LoVo (cell line): ENCODE results near the gene DCST1.

Experiments
- DNase-seq: peaks from one replicate; pipeline ENCODE4 v3.0.0-alpha.2; 2016; ENCODE audit warnings: low spot score

Gene DCST1

GRCh38 chr1:155052439-155053395, 19.1 kb downstream of the DCST1 start:
- DNase-seq: no peak

- DNase-seq: no peak
Measured at GRCh38 chr1:155053531-155054105, 20.0 kb downstream of the DCST1 start.

- DNase-seq: no peak
Measured at GRCh38 chr1:155057104-155057503, 23.5 kb downstream of the DCST1 start.

GRCh38 chr1:155057788-155058211, 24.2 kb downstream of the DCST1 start:
- no peak for DNase-seq

- DNase-seq: no peak
Measured at GRCh38 chr1:155060736-155061135, 27.1 kb downstream of the DCST1 start.

- peak; percentile 75 for DNase-seq
Measured at GRCh38 chr1:155061381-155062150, 27.9 kb downstream of the DCST1 start.

GRCh38 chr1:155062151-155062686, 28.6 kb downstream of the DCST1 start:
- no peak for DNase-seq

GRCh38 chr1:155062702-155063411, 29.2 kb downstream of the DCST1 start:
- no peak for DNase-seq

GRCh38 chr1:155063550-155064110, 30.0 kb downstream of the DCST1 start, which contains the start of gene EFNA4:
Gene EFNA4, plus strand, starts transcription at chr1:155063740. Its CDS starts 84 bp downstream, at chr1:155063824.
- DNase-seq: peak; percentile 90

- no peak for DNase-seq
Measured at GRCh38 chr1:155064111-155064831, 30.6 kb downstream of the DCST1 start.

GRCh38 chr1:155064832-155065429, 31.3 kb downstream of the DCST1 start:
- DNase-seq: no peak

GRCh38 chr1:155066777-155067176, 33.2 kb downstream of the DCST1 start:
- no peak for DNase-seq

- DNase-seq: no peak
Measured at GRCh38 chr1:155068599-155068998, 35.0 kb downstream of the DCST1 start.

- DNase-seq: peak; percentile 29
Measured at GRCh38 chr1:155069551-155070157, 36.0 kb downstream of the DCST1 start.

- no peak for DNase-seq
Measured at GRCh38 chr1:155070158-155070621, 36.6 kb downstream of the DCST1 start.

- DNase-seq: peak; percentile 47
Measured at GRCh38 chr1:155070721-155071569, 37.3 kb downstream of the DCST1 start.

GRCh38 chr1:155071701-155072100, 38.1 kb downstream of the DCST1 start:
- DNase-seq: no peak

- no peak for DNase-seq
Measured at GRCh38 chr1:155072531-155073289, 39.1 kb downstream of the DCST1 start.
